K562 (cell line): Measurements from ENCODE around the gene ALDH1A2. TPM values are rescaled to one million over a fixed set of nuclear protein-coding genes. Genes with fewer than 3 reads are reported as not detected.

Experiments
- ARNT ChIP-seq, 2 experiments: fragments of 450-650 bp; IDR thresholded peaks; 2 replicates each; pipeline ENCODE4 v1.6.1; 2016; ENCODE audit warnings: mild to moderate bottlenecking in 1 of 2
- CEBPG ChIP-seq, 3 experiments: fragments of 200-800 bp in 1 of 3; sonication (Bioruptor generic) in 1 of 3; sonication (generic) in 1 of 3; formaldehyde crosslinking in 1 of 3; IDR thresholded peaks in 2 of 3; conservative IDR thresholded peaks in 1 of 3; 2 replicates each; pipeline versions ENCODE4 v1.6.1 to v1.8.0; 2016 to 2022; ENCODE audit warnings: missing compliant biosample characterization in 2 of 3, missing genetic modification characterization in 2 of 3, mild to moderate bottlenecking in 1 of 3, missing genetic modification reagents in 1 of 3
- EP300 ChIP-seq: IDR thresholded peaks from 2 replicates; pipeline ENCODE4 v1.6.1; 2012; ENCODE audit warnings: low read length, improper control_type of control experiment
- HDAC8 ChIP-seq: fragments of 450-650 bp; IDR thresholded peaks from 2 replicates; pipeline ENCODE4 v1.6.1; 2016; ENCODE audit warnings: mild to moderate bottlenecking, missing genetic modification characterization, moderate library complexity, missing compliant biosample characterization
- KLF6 ChIP-seq: fragments of 250-450 bp; sonication (Bioruptor Pico); IDR thresholded peaks from 2 replicates; pipeline ENCODE4 v1.4.0; 2020; ENCODE audit warnings: mild to moderate bottlenecking, moderate library complexity, borderline replicate concordance
- MED1 ChIP-seq: sonication (generic); formaldehyde crosslinking; IDR thresholded peaks from 2 replicates; pipeline ENCODE4 v1.8.1; 2023; ENCODE audit warnings: missing genetic modification reagents, borderline replicate concordance
- MTA3 ChIP-seq: fragments of 450-650 bp; formaldehyde crosslinking; IDR thresholded peaks from 2 replicates; pipeline ENCODE4 v1.6.1; 2017; ENCODE audit warnings: mild to moderate bottlenecking, borderline replicate concordance
- RAD21 ChIP-seq, 2 experiments: fragments of 250-450 bp in 1 of 2; fragments of 450-650 bp in 1 of 2; sonication (Bioruptor Pico) in 1 of 2; formaldehyde crosslinking in 1 of 2; IDR thresholded peaks in 1 of 2; conservative IDR thresholded peaks in 1 of 2; 2 replicates each; pipeline versions ENCODE4 v1.4.0 to v1.8.0; 2020 to 2022; ENCODE audit warnings: mild to moderate bottlenecking in 2 of 2, moderate library complexity in 1 of 2
- SMC3 ChIP-seq: conservative IDR thresholded peaks from 2 replicates; pipeline ENCODE4 v1.6.1; 2011; ENCODE audit warnings: low read depth, low read length, improper control_type of control experiment; ENCODE audit not compliant: insufficient read depth
- STAT5B ChIP-seq: fragments of 250-450 bp; sonication (Bioruptor Pico); IDR thresholded peaks from 2 replicates; pipeline ENCODE4 v1.8.0; 2021; ENCODE audit warnings: mild to moderate bottlenecking, inconsistent platforms
- TAF1 ChIP-seq: IDR thresholded peaks from 2 replicates; pipeline ENCODE4 v1.6.1; 2011; ENCODE audit warnings: mild to moderate bottlenecking, low read length, moderate library complexity; ENCODE audit not compliant: insufficient read depth, control insufficient read depth, severe bottlenecking; ENCODE audit errors: extremely low read depth
- ZNF12 ChIP-seq: sonication (generic); formaldehyde crosslinking; IDR thresholded peaks from 2 replicates; pipeline ENCODE4 v1.4.0; 2020; ENCODE audit warnings: mild to moderate bottlenecking, missing genetic modification reagents
- ZNF24 ChIP-seq: fragments of 450-650 bp; IDR thresholded peaks from 2 replicates; pipeline ENCODE4 v1.6.1; 2016
- polyA plus RNA-seq, 8 experiments: library from polyadenylated mRNA; depleted of rRNA in 4 of 8; stranded (reverse) in 5 of 8; unstranded in 3 of 8; fragments of >200 nt; fragmentation: Nextera tagmentation in 2 of 8; fragmentation: Illumina TruSeq in 1 of 8; extraction: Ambion mirVana in 2 of 8; extraction: Trizol in 1 of 8; gene quantifications; 2 replicates each; pipeline versions ENCODE4 v1.2.1 to v1.2.3, GENCODE V29; 2011 to 2014; ENCODE audit warnings: inconsistent platforms in 1 of 8, missing spikeins in 1 of 8
- total RNA-seq, 7 experiments: library from RNA; depleted of rRNA in 6 of 7; stranded (reverse); fragments of >200 nt in 6 of 7; fragmentation: Illumina TruSeq in 2 of 7; extraction: Trizol in 2 of 7; gene quantifications; 2 replicates each; pipeline versions ENCODE4 v1.2.1 to v1.2.3, GENCODE V29; 2011 to 2021; ENCODE audit warnings: low replicate concordance in 1 of 7
- TF ChIP-seq, protein P1 (sequence below): fragments of 250-450 bp; sonication (Bioruptor Pico); IDR thresholded peaks from 2 replicates; pipeline ENCODE4 v1.4.0; 2020
- TF ChIP-seq, protein P2 (sequence below): fragments of 450-650 bp; IDR thresholded peaks from 2 replicates; pipeline ENCODE4 v1.6.1; 2018; ENCODE audit not compliant: partially characterized antibody

ALDH1A2 gene
- total and polyA plus RNA-seq, 9 of the 15 experiments (the other 6 are each of a cell fraction or from before 2014, with no cell fraction given) = 115 to 393 (median 333) TPM

DNA sequence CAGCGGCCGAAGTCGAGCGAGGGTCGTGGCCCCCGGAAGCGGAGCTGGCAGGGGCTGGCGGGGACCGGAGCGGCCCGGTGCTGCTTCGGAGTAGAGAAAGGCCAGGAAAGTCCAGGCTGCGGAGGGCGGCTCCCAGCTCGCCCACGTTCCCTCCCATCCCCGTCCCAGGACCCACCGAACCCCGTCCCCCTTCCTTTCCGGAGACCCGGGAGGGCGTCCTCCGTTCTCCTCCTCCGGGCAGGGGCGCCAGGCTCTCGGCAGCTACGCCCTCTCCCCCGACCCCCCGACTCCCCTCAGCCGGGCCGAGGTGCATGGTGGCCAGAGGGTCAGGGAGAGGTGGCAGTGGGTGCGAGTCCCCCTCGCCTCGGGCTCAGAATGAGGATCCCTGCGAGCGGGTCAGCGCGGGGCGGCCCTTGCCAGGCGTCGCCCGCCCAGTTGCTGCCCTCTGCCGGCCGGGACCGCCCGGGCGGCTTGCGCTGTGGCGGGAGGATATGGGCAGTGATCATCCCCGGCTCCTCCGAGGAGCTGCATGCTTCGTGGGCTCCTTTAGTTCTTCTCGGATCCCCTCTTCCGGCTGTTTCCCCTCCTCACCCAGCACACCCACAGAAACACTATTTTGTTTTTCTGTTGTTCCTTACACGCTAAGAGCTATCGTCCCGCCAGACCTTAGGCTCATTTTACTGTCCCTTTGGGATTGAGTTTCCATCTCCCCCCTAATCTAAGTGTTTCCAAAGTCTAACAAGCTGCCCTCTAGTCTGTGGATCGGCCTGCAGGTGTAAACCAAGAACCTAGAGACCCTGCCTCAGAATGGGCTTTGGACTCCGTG, 744 bp upstream of the ALDH1A2 start (continued):
- TF ChIP-seq, protein P1, sequence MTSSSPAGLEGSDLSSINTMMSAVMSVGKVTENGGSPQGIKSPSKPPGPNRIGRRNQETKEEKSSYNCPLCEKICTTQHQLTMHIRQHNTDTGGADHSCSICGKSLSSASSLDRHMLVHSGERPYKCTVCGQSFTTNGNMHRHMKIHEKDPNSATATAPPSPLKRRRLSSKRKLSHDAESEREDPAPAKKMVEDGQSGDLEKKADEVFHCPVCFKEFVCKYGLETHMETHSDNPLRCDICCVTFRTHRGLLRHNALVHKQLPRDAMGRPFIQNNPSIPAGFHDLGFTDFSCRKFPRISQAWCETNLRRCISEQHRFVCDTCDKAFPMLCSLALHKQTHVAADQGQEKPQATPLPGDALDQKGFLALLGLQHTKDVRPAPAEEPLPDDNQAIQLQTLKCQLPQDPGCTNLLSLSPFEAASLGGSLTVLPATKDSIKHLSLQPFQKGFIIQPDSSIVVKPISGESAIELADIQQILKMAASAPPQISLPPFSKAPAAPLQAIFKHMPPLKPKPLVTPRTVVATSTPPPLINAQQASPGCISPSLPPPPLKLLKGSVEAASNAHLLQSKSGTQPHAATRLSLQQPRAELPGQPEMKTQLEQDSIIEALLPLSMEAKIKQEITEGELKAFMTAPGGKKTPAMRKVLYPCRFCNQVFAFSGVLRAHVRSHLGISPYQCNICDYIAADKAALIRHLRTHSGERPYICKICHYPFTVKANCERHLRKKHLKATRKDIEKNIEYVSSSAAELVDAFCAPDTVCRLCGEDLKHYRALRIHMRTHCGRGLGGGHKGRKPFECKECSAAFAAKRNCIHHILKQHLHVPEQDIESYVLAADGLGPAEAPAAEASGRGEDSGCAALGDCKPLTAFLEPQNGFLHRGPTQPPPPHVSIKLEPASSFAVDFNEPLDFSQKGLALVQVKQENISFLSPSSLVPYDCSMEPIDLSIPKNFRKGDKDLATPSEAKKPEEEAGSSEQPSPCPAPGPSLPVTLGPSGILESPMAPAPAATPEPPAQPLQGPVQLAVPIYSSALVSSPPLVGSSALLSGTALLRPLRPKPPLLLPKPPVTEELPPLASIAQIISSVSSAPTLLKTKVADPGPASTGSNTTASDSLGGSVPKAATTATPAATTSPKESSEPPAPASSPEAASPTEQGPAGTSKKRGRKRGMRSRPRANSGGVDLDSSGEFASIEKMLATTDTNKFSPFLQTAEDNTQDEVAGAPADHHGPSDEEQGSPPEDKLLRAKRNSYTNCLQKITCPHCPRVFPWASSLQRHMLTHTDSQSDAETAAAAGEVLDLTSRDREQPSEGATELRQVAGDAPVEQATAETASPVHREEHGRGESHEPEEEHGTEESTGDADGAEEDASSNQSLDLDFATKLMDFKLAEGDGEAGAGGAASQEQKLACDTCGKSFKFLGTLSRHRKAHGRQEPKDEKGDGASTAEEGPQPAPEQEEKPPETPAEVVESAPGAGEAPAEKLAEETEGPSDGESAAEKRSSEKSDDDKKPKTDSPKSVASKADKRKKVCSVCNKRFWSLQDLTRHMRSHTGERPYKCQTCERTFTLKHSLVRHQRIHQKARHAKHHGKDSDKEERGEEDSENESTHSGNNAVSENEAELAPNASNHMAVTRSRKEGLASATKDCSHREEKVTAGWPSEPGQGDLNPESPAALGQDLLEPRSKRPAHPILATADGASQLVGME (CRISPR knock-in tag) = 0 out of 2 replicates have a peak, but pooled peaks have one; percentile 36
- TF ChIP-seq ZNF24 (0 out of 2 replicates have a peak, but pooled peaks have one; percentile 35), CEBPG (CRISPR knock-in tag; IDR thresholded peaks at IDR 0.05) (no peak), CEBPG (tag; conservative IDR thresholded peaks at IDR 0.05 in 1 of 2, IDR thresholded peaks at IDR 0.05 in 1 of 2) (no peak), KLF6 (CRISPR knock-in tag) (no peak), HDAC8 (tag) (no peak), STAT5B (CRISPR knock-in tag) (no peak), ZNF12 (0 out of 2 replicates have a peak, but pooled peaks have one; percentile 41), EP300 (no peak), RAD21 (CRISPR knock-in tag; conservative IDR thresholded peaks at IDR 0.05 in 1 of 2, IDR thresholded peaks at IDR 0.05 in 1 of 2) (peak; percentile 80 to 86), MTA3 (no peak), ARNT (IDR thresholded peaks at IDR 0.05) (0 out of 4 replicates have a peak, but pooled peaks of 1 of the 2 experiments have one; percentile 41), SMC3 (peak; percentile 66), TAF1 (peak; percentile 81), MED1 (0 out of 2 replicates have a peak, but pooled peaks have one; percentile 3)
- TF ChIP-seq, protein P2, sequence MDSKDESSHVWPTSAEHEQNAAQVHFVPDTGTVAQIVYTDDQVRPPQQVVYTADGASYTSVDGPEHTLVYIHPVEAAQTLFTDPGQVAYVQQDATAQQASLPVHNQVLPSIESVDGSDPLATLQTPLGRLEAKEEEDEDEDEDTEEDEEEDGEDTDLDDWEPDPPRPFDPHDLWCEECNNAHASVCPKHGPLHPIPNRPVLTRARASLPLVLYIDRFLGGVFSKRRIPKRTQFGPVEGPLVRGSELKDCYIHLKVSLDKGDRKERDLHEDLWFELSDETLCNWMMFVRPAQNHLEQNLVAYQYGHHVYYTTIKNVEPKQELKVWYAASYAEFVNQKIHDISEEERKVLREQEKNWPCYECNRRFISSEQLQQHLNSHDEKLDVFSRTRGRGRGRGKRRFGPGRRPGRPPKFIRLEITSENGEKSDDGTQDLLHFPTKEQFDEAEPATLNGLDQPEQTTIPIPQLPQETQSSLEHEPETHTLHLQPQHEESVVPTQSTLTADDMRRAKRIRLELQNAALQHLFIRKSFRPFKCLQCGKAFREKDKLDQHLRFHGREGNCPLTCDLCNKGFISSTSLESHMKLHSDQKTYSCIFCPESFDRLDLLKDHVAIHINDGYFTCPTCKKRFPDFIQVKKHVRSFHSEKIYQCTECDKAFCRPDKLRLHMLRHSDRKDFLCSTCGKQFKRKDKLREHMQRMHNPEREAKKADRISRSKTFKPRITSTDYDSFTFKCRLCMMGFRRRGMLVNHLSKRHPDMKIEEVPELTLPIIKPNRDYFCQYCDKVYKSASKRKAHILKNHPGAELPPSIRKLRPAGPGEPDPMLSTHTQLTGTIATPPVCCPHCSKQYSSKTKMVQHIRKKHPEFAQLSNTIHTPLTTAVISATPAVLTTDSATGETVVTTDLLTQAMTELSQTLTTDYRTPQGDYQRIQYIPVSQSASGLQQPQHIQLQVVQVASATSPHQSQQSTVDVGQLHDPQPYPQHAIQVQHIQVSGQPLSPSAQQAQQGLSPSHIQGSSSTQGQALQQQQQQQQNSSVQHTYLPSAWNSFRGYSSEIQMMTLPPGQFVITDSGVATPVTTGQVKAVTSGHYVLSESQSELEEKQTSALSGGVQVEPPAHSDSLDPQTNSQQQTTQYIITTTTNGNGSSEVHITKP = peak; percentile 78
